Measurements from ENCODE around the gene TBC1D10B. TPM values are rescaled to one million over a fixed set of nuclear protein-coding genes. Genes with fewer than 3 reads are reported as not detected.

The TBC1D10B gene
- total RNA-seq, 4 donors from 2014 or later, result 21.9 to 33.9 (median 26.1) TPM

DNA sequence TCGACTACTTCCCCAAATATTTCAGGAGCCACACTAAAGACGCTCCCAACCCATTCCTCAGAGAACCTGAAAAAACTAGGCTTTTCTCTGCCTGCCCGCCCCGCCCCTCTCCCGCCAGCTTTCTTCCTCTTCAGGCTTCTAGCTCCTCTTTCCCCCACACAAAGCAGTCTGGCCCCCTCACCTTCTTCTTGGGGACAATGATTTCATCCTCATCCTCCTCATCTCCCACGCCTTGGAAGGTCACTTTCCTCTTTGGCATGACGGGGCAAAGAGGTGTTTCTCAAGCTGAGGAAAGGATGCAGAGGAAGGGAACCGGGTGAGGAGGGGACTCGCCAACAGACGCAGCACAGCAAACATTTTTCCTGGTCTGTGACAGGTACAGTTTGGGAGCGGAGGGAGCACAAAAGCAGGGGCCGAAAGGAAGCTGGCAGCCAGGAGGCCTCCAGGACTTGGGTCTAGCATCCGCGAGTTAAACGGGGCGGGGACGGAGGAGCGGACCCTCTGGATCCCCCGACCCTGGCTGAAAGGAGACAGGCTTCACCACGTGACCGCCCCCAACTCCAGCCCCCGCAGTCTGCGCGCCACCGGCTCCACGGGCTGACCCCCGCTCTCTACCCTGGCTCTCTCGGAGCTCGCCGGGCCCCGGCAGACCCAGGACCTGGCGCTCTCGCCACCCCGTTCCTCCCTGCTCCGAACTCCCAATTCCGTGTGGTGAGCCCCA lies 15.7 kb downstream of the TBC1D10B start:
- H3K27me3 ChIP-seq, result no peaks in the 10 kb centered on the region
- DNase-seq, result no peak
- TF ChIP-seq, protein P1, sequence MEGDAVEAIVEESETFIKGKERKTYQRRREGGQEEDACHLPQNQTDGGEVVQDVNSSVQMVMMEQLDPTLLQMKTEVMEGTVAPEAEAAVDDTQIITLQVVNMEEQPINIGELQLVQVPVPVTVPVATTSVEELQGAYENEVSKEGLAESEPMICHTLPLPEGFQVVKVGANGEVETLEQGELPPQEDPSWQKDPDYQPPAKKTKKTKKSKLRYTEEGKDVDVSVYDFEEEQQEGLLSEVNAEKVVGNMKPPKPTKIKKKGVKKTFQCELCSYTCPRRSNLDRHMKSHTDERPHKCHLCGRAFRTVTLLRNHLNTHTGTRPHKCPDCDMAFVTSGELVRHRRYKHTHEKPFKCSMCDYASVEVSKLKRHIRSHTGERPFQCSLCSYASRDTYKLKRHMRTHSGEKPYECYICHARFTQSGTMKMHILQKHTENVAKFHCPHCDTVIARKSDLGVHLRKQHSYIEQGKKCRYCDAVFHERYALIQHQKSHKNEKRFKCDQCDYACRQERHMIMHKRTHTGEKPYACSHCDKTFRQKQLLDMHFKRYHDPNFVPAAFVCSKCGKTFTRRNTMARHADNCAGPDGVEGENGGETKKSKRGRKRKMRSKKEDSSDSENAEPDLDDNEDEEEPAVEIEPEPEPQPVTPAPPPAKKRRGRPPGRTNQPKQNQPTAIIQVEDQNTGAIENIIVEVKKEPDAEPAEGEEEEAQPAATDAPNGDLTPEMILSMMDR (IDR thresholded peaks at IDR 0.05), result no peak
- no peak for TF ChIP-seq POLR2A (IDR thresholded peaks at IDR 0.05)
- peak overlapping the region; percentile 90 to 98 (median 98) for H3K27ac ChIP-seq
- intact Hi-C loops (cut with DNase I), result no loop called here
- peaks cover 38 to 71% (median 39%) of the 10 kb centered on the region in 3 donors for H3K4me1 ChIP-seq
- peaks cover 31 to 72% (median 32%) of the 10 kb centered on the region in 3 donors for H3K36me3 ChIP-seq
- H3K9me3 ChIP-seq, result no peaks in the 10 kb centered on the region
- peak overlapping the region; percentile 67 to 99 (median 90) for H3K4me3 ChIP-seq
- 5 to 7% methylated on average over 9 to 12 of the region's 36 CpGs for WGBS, 2 donors

DNA sequence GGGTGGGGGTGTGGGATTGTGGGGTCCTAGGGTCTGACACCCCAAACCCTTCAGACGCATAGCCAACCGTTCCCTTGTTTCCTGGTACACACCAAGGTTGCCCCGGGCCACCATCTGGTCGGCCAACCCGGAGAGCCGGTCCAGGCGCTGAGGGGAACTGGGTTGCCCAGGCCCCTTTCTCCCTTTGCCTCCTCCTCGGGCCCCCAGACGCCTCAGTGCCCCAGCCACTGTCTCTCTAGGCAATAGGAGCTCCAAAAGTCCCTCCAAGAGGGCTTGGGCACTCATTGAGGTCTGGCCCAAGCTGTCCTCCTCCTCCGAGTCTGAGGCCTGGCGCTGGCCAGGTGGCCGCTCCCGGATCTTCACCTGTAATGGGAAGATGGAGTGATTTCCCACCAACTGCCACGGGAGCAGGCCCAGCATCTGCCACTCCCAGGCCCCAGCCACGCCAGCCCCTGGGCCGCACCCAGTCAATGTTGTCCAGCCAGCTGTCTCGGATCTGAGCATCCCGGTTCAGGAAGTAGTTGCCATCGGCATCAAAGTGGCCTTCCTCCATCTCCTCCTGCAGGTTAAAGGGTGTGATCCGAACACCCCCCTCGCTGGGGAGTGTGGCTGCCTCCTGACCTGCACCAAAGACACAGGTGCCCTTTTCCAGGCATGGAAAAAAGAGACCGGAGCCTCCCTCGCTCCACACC lies 16.7 kb downstream of the TBC1D10B start:
- H3K27ac ChIP-seq, result peak overlapping the region; percentile 90 to 98 (median 98)
- no peak for TF ChIP-seq POLR2A (IDR thresholded peaks at IDR 0.05)
- H3K27me3 ChIP-seq, result no peaks in the 10 kb centered on the region
- H3K4me1 ChIP-seq, result peaks cover 38 to 65% (median 39%) of the 10 kb centered on the region in 3 donors
- no peak for DNase-seq
- intact Hi-C loops (cut with DNase I), result no loop called here
- H3K36me3 ChIP-seq, result peaks cover 22 to 62% (median 23%) of the 10 kb centered on the region in 3 donors
- peak overlapping the region in 1 of 4 donors; percentile 89 for H3K4me3 ChIP-seq
- 75 to 95% methylated on average over 10 to 19 of the region's 23 CpGs for WGBS, 2 donors
- H3K9me3 ChIP-seq, result no peaks in the 10 kb centered on the region

DNA sequence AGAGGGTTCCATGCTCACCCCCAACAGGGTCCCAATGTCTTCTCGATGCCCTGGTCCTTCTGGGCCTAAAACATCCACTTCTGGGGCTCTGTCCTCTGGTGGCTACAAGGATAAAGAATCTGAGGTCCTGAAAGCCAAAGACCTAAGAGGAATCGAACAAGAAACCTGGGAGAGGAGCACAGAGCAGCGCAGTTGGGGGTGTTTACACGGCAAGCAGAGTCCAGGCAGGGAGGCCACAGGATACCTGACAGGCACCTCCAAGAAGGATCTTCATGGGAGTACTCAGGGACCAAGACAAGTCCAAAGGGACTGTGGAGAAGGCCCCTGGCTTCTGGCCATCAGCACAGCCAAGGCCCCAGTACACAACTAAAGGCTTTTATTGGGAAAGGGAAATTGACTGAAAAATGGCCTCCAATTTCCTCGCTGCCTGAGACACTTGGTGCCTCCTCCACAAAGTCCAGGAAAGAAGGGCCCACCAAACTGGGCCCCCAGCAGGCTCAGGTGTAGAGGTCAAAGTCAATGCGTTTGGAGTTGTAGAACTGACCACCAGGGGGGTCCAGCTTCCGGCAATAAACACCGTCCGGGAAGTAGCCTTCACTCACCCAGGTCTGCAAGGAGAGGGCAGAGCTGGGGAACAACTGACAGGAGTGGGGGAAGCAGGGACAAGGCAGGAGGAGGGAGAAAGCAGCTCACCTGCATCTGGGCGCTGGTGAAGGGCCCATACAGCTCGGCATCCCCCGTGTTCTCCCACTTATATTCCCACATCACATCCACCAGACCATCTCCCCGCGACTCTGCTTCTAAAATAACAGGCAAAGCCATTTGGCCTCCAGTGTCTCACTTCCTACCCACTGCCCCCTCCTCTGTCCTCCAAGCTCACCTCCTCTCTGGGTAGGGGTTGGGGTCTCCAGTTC lies 17.5 kb downstream of the TBC1D10B start:
- Histone ChIP-seq H3K9me3 (no peaks in the 10 kb centered on the region), H3K36me3 (peaks cover 14 to 54% (median 14%) of the 10 kb centered on the region in 3 donors), H3K4me1 (peaks cover 38 to 64% (median 39%) of the 10 kb centered on the region in 3 donors), H3K27ac (peak overlapping the region; percentile 63 to 98 (median 98)), H3K4me3 (no peak overlapping the region), H3K27me3 (no peaks in the 10 kb centered on the region)
- no peak for DNase-seq
- TF ChIP-seq, protein P1 (IDR thresholded peaks at IDR 0.05), result peak in 1 of 6 experiments; percentile 17
- no peak for TF ChIP-seq POLR2A (IDR thresholded peaks at IDR 0.05)
- intact Hi-C loops (cut with DNase I), result no loop called here
- 85 to 88% methylated on average over 14 of the region's 14 CpGs for WGBS, 2 donors

DNA sequence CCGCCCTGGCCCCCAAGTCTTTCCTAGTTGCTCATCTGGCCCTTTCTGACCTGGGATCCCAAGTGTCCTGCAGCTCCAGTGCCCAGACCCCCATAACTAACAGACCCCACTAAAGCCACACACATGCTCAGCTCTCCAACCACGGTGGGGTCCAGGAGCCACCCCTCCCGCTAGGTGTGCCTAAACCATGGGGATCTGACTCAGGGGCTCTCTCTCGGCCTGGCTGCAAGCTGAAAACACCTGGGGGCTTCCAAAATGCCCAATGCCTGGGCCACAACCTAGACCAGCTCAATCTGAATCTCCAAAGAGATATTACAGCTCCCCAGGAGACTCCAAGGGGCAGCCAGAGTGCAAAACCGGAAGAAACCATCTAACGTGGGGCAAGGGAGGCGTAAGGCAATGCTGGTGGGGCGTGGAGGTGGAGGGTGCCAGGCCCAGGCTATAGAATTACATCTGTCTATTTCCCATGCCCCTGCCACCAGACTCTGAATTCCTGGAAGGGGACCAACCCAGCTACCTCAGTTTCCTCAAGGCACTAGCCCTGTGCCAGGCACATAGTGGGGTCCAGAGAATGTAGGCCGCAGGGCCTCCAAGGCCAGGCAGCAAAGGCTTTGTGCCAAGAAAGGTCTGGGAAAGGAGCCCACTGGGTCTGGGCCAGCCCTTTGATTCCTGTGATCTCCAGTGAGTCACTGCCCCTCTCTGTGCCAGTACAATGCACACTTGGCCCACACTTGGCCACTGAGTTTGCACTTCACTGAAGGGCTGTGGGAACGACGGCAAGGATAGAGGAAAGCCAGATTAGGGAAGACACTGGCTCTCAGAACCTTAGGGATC lies 18.5 kb downstream of the TBC1D10B start:
- intact Hi-C loops (cut with DNase I), result no loop called here
- H3K9me3 ChIP-seq, result no peaks in the 10 kb centered on the region
- TF ChIP-seq, protein P1 (IDR thresholded peaks at IDR 0.05), result no peak
- no peak for TF ChIP-seq POLR2A (IDR thresholded peaks at IDR 0.05)
- 25 to 44% methylated on average over 7 to 8 of the region's 11 CpGs for WGBS, 2 donors
- H3K27me3 ChIP-seq, result no peaks in the 10 kb centered on the region
- peaks cover 37 to 55% (median 39%) of the 10 kb centered on the region in 3 donors for H3K4me1 ChIP-seq
- peak overlapping the region; percentile 63 to 98 (median 86) for H3K27ac ChIP-seq
- DNase-seq, result no peak
- no peak overlapping the region for H3K4me3 ChIP-seq
- peaks cover 10 to 45% (median 12%) of the 10 kb centered on the region in 3 donors for H3K36me3 ChIP-seq

Measured in esophagus squamous epithelium (tissue), 5 donors.